PFSK-1 (cell line): ENCODE measurements around the gene SLC37A2.

Experiments
- POLR2AphosphoS5 ChIP-seq: IDR thresholded peaks from 2 replicates; pipeline ENCODE4 v1.6.1; 2012; ENCODE audit warnings: low read depth, mild to moderate bottlenecking, control low read depth, low read length, moderate library complexity
- TAF1 ChIP-seq: IDR thresholded peaks from 2 replicates; pipeline ENCODE4 v1.6.1; 2012; ENCODE audit warnings: low read length, control low read depth, borderline replicate concordance; ENCODE audit not compliant: insufficient read depth
- TF ChIP-seq, protein P1 (sequence below), 2 experiments: IDR thresholded peaks; 2 replicates each; pipeline versions ENCODE4 v1.6.1 to v1.8.0; 2011 to 2012; ENCODE audit warnings: low read depth in 2 of 2, low read length in 2 of 2, control low read depth in 1 of 2, inconsistent platforms in 1 of 2, mild to moderate bottlenecking in 1 of 2, moderate library complexity in 1 of 2; ENCODE audit not compliant: insufficient read depth in 1 of 2

DNA sequence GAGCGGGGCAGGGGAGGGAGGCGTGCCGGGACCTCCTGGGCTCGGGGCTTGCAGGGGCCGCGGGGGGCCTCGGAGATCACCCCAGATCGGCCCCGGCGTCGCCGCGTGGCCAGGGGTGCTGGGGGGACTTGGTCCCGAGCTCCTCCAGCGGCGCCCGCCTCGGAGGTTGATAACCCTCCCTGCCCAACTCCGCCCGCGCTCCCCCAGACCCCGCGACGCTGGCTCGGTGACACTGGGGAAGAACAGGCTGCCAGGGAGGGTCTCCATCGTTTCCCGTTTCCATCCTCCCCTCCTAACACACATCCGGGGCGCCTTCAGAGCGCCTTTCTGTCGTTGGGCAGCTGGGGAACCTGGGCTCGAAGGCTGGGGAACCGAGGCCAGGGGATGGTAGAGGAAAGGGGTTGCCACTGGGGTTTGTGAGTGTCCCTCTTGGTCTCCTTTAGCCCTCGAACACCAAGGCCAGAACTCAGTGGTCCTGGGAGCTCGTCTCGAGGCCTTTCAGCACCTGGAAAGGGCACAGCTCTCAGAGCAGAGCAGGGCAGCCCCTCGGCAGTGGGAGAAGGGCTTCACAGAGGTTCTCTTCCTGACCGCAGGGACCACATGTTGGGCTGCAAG is 431 bp downstream of the SLC37A2 start:
- TF ChIP-seq, protein P1, sequence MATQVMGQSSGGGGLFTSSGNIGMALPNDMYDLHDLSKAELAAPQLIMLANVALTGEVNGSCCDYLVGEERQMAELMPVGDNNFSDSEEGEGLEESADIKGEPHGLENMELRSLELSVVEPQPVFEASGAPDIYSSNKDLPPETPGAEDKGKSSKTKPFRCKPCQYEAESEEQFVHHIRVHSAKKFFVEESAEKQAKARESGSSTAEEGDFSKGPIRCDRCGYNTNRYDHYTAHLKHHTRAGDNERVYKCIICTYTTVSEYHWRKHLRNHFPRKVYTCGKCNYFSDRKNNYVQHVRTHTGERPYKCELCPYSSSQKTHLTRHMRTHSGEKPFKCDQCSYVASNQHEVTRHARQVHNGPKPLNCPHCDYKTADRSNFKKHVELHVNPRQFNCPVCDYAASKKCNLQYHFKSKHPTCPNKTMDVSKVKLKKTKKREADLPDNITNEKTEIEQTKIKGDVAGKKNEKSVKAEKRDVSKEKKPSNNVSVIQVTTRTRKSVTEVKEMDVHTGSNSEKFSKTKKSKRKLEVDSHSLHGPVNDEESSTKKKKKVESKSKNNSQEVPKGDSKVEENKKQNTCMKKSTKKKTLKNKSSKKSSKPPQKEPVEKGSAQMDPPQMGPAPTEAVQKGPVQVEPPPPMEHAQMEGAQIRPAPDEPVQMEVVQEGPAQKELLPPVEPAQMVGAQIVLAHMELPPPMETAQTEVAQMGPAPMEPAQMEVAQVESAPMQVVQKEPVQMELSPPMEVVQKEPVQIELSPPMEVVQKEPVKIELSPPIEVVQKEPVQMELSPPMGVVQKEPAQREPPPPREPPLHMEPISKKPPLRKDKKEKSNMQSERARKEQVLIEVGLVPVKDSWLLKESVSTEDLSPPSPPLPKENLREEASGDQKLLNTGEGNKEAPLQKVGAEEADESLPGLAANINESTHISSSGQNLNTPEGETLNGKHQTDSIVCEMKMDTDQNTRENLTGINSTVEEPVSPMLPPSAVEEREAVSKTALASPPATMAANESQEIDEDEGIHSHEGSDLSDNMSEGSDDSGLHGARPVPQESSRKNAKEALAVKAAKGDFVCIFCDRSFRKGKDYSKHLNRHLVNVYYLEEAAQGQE (IDR thresholded peaks at IDR 0.05; ENCODE audit: insufficient read depth in 1 of 2, low read depth in 2 of 2, low read length in 2 of 2): no peak
- no peak for TF ChIP-seq TAF1
- no peak for TF ChIP-seq POLR2AphosphoS5
